ENCODE data around the gene STARD3.

The STARD3 gene

DNA sequence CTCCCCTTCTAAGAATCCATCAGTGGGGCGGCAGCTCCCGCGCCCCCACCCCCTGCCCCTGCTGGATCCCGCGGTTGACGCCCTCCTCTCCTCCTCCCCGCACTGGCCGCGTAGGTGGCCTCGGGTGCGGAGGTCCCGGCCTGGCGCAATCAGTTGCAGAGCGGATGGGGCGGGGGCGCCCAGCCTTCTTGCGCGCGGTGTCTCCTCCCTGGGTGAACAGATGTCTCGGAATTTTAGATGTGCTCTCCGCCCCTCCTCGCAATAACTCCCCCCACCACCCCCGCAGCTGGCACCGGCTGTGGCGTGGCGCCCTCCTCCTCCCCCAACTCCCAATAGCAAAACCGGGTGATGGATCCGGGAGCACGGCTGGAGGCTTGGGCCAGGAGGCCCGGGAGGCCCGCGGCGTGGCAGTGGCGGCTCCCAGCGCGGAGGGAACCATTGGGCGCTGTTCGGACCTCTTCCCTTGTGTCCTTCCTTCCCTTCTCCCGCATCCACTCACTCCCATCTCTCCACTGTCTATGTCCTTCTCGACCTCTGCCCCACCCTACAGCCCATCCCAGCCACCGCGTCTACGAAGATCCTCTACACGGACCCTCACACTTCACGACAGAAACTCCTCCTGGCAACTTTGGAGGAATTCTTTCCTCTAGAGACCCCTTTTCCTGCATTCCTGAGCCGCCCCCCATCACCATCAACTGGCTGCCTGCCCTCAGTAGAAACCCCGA, 40.2 kb upstream of the STARD3 start:
- no peak overlapping the region for H3K4me3 ChIP-seq (ENCODE audit: low read depth, low read length)
- TF ChIP-seq, protein P1, sequence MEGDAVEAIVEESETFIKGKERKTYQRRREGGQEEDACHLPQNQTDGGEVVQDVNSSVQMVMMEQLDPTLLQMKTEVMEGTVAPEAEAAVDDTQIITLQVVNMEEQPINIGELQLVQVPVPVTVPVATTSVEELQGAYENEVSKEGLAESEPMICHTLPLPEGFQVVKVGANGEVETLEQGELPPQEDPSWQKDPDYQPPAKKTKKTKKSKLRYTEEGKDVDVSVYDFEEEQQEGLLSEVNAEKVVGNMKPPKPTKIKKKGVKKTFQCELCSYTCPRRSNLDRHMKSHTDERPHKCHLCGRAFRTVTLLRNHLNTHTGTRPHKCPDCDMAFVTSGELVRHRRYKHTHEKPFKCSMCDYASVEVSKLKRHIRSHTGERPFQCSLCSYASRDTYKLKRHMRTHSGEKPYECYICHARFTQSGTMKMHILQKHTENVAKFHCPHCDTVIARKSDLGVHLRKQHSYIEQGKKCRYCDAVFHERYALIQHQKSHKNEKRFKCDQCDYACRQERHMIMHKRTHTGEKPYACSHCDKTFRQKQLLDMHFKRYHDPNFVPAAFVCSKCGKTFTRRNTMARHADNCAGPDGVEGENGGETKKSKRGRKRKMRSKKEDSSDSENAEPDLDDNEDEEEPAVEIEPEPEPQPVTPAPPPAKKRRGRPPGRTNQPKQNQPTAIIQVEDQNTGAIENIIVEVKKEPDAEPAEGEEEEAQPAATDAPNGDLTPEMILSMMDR (IDR thresholded peaks at IDR 0.05; ENCODE audit: control insufficient read depth, extremely low read depth, insufficient read depth), result no peak
- no peak for DNase-seq (ENCODE audit: low read depth)

DNA sequence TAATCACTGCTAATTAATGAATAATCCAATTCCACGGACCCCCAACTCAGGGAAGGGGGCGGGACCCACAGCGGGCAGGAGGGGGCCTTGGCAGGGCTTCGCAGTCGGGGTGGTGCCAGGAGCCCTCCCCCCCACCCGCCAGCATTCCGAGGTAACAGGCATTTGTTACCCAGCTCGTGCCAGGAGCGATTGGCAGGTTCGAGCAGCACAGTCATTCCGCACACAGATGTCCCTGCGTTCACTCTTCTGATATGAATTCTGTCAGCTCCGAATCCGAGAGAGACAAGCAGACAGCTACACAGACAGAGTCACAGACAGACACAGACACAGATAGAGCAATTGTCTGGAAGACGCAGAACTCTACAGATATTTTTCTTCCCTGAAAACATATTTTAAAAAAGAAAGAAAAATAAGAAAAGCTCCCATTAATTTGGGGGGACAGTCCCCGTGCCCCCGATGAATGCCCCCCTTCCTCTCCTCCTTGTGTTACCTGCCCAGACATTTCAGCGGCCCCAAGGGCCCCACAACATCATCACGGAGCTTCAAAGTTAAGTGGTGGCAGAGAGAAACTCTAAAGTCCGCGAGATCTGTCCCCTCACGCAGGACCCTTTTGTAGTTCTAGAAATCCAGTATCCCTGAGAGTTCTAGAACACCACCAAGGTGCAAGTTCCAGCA, 39.4 kb upstream of the STARD3 start:
- DNase-seq (ENCODE audit: low read depth), result no peak
- no peak overlapping the region for H3K4me3 ChIP-seq (ENCODE audit: low read depth, low read length)
- TF ChIP-seq, protein P1 (IDR thresholded peaks at IDR 0.05; ENCODE audit: control insufficient read depth, extremely low read depth, insufficient read depth), result no peak

DNA sequence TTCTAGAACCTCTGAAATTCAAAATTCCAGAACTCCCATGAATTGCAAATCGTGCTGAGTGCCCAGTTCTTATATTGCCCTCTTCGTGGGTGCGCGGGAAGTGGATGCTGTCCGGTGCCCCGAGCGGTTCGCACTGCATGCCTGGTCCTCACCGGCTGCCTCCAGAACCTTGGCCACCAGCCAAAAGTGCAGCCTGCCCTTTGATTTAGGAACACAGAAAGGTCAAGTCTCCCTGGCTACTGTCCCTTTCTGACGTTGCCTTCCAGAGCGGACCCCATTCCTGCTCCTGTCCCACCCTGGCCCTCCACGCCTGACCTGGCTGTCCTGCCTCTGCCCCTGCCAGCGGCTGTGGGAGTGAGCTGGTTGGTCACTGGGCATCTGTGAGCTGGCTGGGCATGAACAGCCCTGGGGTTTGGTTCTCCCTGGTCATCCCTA, 38.9 kb upstream of the STARD3 start:
- no peak overlapping the region for H3K4me3 ChIP-seq (ENCODE audit: low read depth, low read length)
- DNase-seq (ENCODE audit: low read depth), result no peak
- TF ChIP-seq, protein P1 (IDR thresholded peaks at IDR 0.05; ENCODE audit: control insufficient read depth, extremely low read depth, insufficient read depth), result no peak

DNA sequence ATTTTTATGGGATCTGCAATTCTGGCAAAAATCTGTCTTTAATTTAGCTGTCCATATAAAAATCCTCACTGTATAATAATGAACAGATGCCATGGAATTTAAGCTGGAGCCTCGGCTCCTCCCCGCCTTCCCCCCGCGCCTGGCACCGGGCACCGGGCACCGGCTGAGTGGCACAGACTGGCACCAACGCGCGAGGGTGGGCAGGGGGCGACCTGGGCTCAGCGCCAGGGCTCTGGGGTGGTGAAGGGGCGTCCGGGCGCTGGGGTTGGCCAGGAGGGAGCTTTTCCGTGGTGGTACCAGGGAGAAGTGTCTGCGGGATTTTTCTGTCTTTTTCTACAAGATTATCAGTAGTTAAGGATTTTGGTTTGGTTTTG, 38.3 kb upstream of the STARD3 start:
- no peak for DNase-seq (ENCODE audit: low read depth)
- H3K4me3 ChIP-seq (ENCODE audit: low read depth, low read length), result no peak overlapping the region
- TF ChIP-seq, protein P1 (IDR thresholded peaks at IDR 0.05; ENCODE audit: control insufficient read depth, extremely low read depth, insufficient read depth), result no peak

DNA sequence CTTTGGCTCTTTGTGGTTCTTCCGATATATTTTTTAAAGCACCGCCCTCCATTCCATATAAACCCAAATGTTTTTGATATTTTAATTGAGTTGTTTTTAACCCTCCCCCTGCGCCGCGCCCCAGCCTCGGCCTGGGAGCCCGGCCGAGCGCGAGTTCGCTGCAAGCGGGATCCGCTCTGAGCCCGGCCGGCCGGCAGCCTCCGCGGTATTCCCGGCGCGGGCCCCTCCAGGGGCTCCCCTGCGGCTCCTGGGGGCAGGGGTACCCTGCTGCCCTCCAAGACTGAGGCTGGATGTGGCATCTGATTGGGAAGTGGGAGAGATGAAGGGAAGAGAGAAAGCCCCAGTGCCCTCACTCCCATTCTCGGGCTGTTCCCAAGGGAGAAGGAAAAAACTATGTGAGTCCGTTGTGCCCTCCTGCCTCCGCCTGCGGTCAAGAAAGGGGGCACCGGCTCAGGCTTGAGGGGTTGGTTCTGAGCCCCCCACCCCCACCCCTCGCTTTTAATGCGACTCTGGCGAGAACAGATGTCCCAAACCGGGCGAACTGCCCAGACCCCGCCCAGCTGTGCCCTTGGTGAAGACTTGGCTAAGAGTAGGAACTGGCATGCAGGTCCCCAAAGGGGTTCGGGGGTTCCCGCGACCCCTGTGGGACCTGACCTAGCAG, 37.8 kb upstream of the STARD3 start:
- H3K4me3 ChIP-seq (ENCODE audit: low read depth, low read length), result no peak overlapping the region
- TF ChIP-seq, protein P1 (IDR thresholded peaks at IDR 0.05; ENCODE audit: control insufficient read depth, extremely low read depth, insufficient read depth), result no peak
- no peak for DNase-seq (ENCODE audit: low read depth)

DNA sequence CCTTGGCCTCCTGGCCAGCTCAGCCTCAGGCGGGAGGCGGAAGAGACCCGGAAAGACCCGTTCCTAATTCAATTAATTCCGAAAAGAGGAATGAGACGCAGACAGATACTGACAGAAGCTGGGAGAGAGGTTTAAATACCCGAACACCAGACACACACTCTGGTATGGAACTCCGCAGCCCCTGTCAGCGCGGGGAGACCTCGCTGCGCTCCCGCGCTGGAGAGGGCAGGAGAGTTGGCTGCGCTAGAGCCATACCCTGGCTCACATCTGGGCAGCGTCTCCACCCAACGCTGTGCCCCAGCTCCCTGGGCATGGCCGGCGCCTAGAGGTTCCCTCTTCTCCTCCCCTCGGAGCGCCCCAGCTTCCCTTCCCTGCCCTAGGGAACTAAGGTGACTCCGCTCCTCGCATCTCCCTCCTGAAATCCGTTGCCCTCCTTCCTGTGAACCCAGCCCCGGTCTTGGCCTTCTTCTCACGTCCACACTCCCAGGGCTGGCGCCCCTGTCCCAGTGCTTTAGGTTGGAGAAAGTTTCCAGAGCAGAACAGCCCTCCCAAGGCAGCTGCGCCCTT, 37.2 kb upstream of the STARD3 start:
- TF ChIP-seq, protein P1 (IDR thresholded peaks at IDR 0.05; ENCODE audit: control insufficient read depth, extremely low read depth, insufficient read depth), result no peak
- no peak overlapping the region for H3K4me3 ChIP-seq (ENCODE audit: low read depth, low read length)
- no peak for DNase-seq (ENCODE audit: low read depth)
